Stimulated activated CD8-positive, alpha-beta memory T cell treated with anti-CD3 and anti-CD28 coated beads, Interleukin-15, amount 100 ng/mL, for 48 hours (primary cell): ENCODE measurements around the gene ENTHD1.

Experiments
- DNase-seq, 2 donors: peaks; one replicate each; pipeline ENCODE4 v3.0.0-alpha.2; 2020; ENCODE audit warnings: low read depth in 2 of 2

The ENTHD1 gene

GRCh38 chr22:39893526-39893925, at the start of gene ENTHD1:
TSS of gene ENTHD1 (minus strand) at chr22:39893760. CDS start at chr22:39887748, 6,012 bp downstream.
- DNase-seq = no peak

DNA sequence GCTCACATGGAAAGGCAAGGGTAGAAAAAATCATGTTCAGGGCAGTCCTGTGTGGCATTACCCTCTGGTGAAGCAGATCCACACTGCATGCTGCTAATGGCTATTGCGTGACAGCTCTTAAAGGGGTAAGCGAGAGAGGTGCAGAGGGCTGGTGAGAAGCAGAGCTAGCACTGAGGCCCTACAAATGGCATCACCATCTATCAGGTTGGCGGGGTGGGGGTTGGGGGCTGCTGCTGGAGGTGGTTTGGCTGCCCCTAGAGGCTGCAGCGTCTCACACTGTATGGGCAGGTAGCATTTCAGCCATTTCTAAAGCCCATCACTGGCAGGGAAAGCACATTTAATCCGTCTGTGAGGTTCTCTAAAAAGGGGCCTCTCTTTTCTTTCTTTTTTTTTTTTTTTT, 49.8 kb upstream of the ENTHD1 start:
- DNase-seq = peak in 1 of 2 donors; percentile 53

DNA sequence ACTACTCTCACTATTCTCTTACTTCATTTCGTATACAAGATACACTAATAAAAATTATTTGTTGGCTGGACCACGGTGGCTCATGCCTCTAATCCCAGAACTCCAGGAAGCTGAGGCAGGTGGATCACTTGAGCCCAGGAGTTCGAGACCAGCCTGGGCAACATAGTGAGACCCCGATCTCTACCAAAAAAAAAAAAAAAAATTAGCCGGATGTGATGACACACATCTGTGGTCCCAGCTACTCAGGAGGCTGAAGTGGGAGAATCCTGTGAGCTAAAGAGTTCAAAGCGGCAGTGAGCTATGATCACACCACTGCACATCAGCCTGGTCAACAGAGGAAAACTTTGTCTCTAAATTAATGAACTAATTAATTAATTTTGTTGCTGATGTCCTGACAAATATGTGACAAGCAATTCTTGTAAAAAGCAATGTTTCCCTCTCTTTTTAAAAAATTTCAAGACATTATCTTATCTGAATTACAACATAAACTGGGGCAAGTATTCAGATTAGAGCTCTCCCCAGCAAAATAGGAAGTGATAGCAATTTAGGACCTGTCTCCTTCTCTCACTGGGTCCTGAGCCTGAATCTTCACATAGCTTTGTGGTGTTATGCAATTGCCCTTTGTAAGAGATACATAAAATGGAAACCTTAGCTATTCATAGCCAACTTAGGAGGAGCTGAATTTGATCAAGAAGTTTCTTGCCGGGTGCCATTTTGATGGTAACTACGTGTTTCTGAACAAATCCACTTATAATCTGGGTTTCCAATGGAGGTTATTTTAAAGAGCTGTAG, 49.1 kb upstream of the ENTHD1 start:
- no peak for DNase-seq

- DNase-seq = no peak
Measured at GRCh38 chr22:39941601-39942000, 48.0 kb upstream of the ENTHD1 start.

DNA sequence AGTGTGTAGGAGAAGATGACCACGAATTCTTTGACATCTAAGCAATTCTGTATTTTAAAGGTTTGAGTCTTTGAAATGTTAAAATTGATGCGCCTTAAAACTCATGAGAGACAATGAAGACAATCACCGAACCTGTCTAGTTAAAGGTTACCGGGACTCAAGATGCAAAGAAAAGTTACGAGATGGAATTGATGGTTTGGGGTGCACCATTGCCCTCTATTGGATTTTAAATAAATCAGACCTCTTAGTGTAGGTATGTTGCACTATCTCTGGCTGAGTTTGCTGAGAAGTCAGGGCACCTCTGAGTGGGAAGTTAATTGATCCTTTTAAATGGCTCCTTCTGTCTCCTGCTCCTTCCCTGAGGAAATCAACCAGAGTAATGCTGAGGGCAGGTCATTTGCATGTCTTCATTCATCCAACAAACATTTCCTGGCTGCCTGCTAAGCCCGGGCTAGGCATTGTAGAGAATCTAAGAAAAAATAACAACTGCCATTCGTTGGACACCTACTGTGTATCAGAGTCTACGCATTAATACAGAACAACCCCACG, 47.3 kb upstream of the ENTHD1 start:
- no peak for DNase-seq

- no peak for DNase-seq
Measured at GRCh38 chr22:39939830-39940229, 46.3 kb upstream of the ENTHD1 start.

DNA sequence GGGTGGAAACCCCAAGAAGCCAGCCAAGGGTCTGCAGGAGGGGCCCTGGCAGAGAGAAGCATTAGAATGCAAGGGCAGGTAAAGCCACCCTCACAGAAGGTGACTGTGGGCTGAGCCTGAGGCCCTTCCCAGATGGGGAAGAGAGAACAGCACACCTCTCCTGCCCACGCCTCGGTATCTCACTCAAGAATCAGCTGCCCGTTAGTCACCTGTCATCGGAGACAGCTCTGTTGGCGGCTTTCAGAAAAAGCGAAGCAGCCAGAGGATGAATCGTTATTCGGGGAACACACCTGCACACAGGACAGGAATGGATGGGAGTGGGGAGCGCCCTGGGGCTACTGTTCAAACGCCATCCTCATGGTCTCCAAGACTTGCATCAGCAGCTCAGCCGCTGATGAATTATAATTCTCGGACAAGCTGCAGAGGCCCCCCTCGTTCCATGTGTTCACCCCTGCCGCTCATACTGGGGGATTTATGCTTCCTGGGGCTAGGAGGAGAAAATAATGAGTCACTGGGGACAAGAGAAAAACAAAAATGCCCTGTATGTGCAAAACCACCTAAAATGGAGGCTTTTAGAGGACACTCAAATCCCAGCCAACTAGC, 45.0 kb upstream of the ENTHD1 start:
- peak in 1 of 2 donors; percentile 53 for DNase-seq

DNA sequence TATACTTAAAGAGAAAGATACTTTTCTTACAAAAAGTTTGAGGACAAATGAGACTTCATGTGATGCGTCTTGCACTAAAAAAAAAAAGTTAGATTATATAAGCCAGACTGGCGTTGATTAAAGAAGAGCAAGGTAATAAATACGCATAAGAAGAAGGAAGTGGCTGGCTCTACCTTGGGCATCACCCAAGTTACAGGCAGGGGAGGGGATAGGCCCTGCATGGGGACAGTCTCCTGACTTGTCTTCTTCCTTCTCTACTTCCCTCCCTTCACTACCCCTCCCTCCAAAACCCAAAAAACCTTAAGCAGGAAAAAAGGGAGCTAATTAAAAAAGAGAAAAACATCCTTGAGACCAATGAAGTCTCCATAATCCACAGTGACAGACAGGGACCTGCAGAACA, 44.3 kb upstream of the ENTHD1 start:
- DNase-seq = no peak

- DNase-seq = no peak
Measured at GRCh38 chr22:39936523-39937145, 43.1 kb upstream of the ENTHD1 start.

DNA sequence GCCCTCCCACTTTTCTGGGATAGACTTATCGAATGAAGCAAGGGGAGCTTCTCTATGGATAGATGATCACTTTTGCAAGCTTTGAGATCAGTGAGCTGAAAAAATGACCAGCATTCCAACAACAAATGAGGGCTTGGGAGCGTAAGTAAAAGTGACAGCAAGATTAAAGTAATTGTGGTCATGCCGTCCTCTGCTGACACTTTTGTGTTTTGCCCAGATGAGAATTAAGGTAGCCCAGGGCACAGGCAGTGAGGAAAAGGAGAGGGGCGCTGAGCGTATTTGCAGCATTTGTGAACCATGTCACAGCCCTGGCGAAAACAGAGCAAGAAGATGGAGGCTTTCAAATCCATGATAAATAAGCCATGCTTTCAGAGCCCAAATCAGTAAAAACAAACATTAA, 42.1 kb upstream of the ENTHD1 start:
- DNase-seq = no peak

- DNase-seq = no peak
Measured at GRCh38 chr22:39935116-39935515, 41.6 kb upstream of the ENTHD1 start.

- DNase-seq = no peak
Measured at GRCh38 chr22:39933741-39934140, 40.2 kb upstream of the ENTHD1 start.

DNA sequence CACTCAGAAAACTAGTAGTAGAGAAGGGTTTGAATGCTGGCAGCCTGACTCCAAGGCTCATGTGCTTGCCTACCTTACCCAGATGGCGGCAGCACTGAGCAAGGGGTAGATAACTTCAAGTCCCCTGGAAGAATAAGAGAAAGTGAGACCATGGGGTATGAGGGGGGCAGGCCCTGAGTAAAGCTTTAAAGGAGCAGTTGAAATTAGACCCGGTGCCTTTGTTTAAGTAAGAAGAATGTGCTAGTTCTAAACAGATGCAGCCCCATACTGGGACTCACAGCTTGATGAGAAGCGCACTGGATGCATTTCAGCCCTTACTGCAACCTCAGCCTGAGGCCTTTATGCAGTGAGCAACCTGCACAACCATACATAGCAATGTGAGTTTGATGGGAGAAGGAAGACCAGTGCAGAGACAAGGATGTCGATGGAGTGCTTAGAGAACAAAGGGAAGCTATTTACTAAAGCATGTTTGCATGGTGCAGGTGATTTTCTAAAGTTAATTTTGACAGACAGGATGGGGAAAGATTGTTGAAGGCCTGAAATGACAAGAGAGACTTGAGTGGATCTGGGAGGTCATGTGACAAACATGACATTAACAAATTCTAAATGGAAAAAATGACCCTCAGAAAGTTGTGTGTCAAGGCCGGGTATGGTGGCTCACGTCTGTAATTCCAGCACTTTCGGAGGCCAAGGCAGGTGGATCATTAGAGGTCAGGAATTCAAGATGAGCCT, 39.5 kb upstream of the ENTHD1 start:
- peak in 1 of 2 donors; percentile 57 for DNase-seq

GRCh38 chr22:39932166-39932565, 38.6 kb upstream of the ENTHD1 start:
- no peak for DNase-seq

GRCh38 chr22:39931251-39931650, 37.7 kb upstream of the ENTHD1 start:
- no peak for DNase-seq

DNA sequence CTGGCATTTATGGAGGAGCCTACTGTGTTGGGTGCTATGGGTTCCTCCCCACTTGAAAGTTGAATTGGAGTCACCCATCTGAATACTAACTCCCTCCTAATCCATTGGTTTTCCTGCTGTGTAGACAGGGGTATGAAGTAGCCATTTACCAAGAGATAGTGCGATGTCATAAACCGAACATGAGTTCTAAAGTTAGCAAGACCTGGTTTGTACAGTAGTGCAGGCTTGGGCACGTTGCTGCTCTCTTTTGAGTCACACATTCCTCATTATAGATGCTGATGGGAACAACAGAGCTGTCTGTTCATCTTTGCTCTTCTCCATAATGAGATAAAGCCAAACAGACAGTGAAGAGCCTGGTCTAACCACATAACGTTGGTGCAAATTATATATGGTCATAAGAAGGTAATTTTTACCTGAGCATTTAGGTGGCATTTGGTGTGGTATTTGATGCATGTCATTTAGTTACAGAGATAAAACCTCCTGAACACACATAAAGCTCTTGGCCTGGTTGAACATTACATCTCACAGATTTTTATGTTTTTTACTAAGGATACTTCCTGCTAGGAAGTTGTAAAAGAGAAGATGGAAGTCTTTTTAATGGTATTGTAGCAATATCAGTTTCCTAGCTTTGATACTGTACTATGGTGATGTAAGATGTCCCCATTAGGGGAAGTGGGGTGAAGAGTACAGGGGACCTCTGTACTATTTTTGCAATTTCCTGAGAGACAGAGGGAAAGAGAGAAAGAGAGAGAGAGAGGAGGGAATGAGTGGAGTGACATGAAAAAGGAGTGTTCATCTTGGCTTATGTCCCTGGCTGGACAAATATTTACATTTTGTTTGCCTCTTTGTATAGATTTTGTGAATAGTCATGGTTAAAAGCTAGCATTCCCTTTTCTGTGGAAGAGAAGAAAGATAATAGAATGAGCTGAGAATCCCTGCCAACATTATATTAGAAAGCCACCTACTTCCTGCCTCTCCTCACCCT, 35.3 kb upstream of the ENTHD1 start:
- no peak for DNase-seq

DNA sequence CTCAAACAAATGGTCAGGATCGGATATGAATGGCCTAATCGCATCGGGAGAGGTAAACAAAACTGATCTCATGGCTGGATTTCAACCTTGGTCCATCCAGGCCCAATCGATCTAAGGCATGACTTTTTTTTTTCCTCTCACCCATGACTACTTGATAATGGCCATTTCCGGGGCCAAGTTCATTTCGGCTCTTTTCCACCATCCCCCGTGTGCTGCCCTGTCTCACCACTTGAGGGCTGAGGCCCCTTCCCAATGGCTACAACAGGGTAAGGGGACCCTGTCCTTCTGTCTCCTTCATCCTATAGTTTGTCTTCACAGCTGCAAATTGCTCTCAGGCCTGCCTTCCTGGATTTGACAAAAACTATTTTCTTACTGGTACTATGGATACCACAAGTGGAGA, 34.0 kb upstream of the ENTHD1 start:
- no peak for DNase-seq

DNA sequence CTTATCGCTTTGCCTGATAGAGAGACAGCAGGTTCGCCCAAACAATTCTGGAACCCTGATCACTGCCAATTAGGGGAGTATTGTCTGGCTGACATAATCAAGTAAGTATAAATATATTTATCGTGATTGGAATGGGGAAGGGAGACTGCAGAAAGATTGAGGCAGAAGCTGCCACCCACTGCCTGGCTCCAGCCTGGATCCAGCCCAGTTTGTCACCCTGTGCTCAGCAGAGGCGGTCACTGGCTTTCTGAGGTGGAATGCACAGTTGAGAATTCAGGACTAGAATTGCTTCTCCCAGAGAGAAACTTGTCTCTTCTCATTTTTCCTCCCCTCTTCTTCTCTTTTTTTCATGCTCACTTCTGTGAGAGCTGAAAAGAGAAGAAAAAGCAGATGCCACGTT, 33.2 kb upstream of the ENTHD1 start:
- no peak for DNase-seq

DNA sequence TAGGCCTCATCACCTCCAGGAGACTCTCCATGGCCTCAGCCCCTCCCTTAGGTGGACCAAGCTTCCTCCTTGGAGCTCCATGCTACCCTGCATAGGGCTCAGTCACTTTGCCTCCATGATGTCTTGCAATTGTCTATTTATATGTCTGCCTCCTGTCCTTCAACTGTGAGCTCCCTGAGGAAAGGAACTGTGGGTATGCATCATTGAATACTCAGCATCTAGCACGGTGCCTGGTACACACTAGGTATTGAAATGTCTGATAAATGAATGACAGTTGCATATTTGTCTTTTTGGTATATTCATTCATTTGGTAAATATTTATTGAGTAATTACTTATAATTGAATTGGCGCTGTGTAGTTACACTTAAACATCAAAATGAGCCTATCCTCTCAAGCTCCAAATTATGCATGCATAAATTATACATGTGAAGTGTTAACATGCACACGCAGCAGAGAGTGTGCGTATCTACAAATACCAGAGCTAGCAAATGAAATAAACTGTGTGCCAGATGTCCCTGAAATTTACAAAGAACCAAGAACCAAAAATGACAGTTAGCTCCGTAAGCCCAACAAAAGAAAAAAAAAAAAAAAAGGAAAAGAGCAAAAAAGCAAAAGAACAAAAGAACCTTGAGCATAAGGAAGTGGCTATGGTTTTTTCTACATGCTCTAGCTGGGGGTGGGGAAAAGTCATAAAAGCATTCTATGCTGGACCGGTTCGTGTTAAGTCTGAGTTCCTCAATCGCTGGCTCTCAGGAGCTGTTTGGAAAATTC, 32.5 kb upstream of the ENTHD1 start:
- DNase-seq = no peak

DNA sequence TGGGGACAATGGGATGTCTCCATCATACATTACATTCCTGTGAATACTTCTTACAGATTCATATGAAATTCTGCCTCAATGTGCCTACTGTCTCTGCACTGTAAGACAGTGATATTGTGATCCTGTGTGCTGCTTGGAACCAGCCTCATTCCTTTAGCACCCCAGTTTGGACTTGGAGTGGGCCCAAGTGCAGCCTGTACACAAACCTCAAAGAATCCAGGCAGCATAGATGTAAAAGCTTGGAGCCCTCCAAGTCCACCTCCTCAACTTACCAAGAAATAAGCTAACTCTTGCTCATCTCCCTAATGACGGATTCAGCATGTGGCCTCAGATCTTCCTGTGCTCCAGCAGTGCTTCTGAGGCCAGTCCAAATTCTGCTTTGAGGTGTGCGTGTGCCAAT, 31.7 kb upstream of the ENTHD1 start:
- DNase-seq = no peak
